GM19193 (cell line): ENCODE results near the gene FOXL2NB.

Source experiments
- POLR2A ChIP-seq: IDR thresholded peaks from 4 replicates; pipeline ENCODE4 v1.6.1; 2011; ENCODE audit not compliant: insufficient read depth, insufficient read length; ENCODE audit errors: extremely low read depth

The FOXL2NB gene

DNA sequence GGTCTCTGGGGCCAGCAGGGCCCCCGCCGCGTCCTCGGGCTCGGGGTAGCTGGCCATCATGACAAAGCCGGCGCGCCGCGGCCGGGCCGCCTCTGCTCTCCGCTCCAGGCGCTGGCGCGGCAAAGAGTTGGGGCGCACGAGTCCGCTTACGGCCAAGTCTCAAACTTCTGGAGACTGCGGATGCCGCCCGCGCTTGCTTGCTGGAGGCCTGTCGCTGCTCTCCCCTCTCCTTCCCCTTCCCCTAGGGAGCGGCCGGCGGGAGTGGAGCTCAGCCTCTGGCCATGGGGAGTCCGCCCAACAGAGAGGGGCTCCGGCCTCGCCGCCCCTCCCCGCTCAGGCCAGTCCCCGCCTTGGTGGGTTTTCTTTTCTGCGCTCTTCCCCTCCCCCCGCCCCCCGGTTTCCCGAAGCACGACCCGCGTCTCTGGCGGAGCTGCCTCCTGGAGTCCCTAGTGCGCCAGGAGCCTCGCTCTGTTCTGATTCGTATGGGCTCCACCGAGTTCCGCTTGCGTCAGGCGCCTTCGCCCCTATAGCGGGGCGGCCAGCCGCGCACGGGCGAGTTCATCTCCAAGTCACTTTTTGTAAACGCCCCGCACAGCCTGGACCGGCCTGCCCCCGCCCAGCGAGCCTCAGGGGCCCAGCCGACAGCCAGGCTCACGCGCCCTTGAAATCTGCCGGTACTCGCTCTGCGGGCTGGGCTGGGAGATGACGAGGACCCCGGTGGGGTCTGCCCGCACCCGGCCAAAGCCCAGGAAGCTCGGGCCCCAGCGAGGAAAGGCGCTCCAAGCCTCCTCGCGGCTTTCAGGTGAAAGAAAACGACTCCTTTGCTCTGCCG, at the start of gene FOXL2NB, which contains the start of gene FOXL2:
Gene FOXL2NB (plus strand): TSS at position 555 of the 832 bp plus-strand sequence. CDS start 148 bp downstream, at position 703.
Gene FOXL2 (minus strand): TSS at position 475 of the 832 bp plus-strand sequence. CDS start 415 bp downstream, at position 60.
- TF ChIP-seq POLR2A: no peak

DNA sequence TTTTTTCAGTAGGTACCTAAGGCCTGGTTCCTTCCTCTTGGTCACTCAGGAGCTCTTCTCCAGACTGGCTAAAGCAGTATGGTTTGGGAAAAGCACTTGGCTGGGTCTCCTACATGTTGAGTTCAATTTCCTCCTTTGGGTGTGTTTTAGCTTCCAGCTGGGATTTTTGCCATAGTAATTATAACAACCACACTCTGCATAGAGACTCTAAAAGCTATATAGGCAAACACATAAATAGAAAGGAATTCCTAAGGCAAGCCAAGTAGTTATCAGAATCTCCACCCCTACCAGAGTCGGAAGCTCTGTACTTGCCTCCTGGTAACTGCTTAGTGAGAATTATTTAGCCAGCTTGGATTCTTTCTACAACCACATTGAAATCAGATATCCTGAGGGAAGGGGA, 48.7 kb upstream of the FOXL2NB start:
- no peak for TF ChIP-seq POLR2A

DNA sequence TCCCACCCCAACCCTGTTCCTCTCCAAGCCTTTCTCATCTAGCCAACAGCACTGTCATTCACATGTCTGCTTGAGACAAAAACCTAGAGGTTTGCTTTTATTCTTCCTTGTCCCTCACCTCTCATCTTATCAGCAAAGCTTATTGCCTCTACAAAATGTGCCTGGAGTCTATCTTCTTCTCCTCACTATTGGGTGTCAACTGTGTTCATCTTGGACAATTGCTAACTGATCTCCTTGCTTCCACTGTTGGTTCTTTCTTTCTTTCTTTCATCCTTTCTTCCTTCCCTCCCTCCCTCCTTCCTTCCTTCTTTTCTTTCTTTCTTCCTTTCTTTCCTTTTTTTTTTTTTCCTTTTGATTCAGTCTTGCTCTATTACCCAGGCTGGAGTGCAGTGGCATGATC, 48.3 kb upstream of the FOXL2NB start:
- no peak for TF ChIP-seq POLR2A

DNA sequence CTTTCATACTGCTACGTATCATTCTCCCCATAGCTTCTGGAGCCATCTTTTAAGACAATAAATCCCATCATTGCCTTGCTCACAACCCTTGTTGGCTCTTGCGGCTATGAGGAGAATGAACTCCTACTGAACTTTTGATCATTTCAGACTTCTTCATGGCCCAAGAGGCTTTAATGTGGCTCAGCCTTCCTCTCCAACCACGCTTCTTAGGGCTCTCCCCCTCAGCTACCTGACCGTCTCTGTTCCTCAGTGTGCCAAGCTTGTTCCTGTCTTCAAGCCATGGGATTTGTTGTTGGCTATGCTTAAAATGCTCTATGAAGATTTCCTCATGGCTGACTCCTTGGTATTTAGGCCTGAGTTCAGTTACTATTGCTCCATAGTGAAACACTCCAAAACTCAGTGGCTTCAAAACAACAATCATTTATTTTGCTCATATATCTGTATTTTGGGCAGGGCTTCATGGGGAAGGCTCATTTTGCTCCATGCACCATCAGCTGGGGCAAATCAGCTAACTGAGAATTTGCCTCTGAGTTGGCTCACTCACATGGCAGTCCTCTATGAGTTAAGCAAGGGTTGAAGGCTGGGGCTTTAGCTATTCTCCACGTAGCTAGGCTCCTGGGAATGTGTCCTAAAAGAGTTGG, 47.5 kb upstream of the FOXL2NB start:
- TF ChIP-seq POLR2A: no peak

DNA sequence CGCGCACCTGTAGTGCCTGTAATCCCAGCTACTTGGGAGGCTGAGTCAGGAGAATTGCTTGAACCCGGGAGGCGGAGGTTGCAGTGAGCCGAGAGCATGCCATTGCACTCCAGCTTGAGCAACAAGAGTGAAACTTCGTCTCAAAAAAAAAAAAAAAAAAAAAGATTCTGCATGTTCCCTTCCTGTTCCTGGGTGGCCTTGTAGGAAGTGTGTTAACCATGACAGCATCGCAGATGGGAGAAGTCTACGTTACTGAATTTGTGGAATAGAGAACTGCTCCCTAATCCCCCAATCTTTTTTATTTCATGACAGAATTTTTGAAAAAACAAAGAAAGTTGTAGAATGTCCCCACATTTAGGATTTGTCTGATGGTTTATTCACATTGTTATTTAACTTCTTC, 45.5 kb upstream of the FOXL2NB start:
- no peak for TF ChIP-seq POLR2A

DNA sequence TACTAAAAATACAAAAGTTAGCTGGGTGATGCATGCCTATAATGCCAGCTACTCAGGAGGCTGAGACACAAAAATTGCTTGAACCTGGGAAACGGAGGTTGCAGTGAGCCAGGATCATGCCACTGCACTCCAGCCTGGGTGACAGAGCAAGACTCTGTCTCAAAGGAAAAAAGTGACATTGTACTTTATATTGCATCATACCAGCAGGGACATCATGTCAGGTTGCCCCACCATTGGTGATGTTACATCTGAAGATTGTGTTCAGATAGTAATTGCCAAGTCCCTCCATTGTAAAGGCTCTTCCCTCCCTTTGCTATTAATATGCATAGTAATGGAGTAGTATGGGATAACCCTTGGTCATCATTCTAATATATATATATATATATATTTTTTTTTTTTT, 44.8 kb upstream of the FOXL2NB start:
- no peak for TF ChIP-seq POLR2A

DNA sequence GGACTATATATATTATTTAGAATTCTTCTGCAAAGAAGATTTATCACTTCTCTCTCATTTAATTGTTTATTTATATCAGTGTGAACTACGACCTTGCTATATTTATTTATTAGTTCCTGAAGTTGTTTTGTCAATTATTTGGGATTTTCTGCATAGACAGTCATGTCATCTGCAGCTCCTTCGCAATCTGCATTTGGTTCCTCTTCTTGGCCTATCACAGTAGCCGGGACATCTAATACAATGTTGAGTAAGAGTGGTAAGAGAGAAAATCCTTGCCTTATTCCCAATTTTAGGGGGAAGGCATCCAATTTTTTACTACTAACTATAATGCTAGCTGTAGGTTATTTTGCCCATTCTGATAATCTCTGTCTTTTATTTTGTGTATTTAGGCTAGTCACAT, 39.5 kb upstream of the FOXL2NB start:
- no peak for TF ChIP-seq POLR2A

DNA sequence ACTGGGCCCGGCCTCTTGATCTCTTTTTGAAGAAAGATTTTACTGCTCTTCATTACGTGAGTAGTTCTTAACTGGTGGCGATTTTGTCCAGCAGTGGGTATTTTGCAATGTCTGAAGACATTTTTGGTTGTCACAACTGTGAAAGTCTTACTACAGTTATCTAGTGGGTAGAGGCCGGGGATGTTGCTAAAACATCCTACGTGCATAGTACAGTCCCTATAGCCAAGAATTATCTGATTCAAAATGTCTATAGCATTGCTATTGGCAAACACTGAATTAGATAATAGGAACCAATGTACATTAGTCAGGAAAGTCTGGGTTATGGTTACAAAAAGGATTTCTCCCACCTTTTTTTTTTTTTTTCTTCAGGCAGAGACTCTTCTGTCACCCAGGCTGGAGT, 38.2 kb upstream of the FOXL2NB start:
- no peak for TF ChIP-seq POLR2A

DNA sequence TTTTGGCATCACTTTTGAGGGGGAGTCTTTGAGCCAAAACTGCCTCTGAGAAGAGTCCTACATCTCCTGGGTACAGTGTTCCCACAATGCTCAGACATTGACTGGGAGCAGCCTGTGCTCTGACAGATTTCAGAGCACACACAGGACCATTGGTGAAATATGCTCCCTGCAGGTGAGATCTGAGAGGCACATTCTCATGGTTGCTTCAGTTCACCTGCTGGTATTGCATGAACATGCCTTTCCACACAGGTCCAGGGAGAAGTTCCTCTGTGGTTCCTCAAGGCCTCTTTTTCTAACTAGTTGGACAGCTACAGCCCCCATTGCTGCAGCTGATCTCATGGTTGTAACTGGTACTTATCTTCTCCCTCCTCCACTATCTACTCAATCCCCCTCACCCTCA, 37.1 kb upstream of the FOXL2NB start:
- no peak for TF ChIP-seq POLR2A

DNA sequence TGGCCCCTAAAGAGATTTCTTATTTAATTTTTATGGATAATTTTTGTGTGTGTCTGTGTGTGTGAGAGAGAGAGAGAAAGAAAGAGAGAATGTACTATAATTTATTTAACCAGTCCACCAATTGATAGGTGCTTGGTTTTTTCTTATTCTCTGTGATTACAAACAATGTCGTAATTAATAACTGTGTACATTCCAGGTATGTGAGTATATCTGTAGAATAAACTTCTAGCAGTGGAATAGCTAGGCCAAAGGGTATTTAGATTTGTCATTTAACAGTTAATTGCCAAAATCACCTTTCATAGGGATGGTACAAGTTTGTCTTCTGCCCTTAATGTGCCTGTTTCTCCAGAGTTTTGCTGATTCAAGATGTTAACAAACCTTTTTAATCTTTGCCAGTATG, 35.4 kb upstream of the FOXL2NB start:
- TF ChIP-seq POLR2A: no peak

DNA sequence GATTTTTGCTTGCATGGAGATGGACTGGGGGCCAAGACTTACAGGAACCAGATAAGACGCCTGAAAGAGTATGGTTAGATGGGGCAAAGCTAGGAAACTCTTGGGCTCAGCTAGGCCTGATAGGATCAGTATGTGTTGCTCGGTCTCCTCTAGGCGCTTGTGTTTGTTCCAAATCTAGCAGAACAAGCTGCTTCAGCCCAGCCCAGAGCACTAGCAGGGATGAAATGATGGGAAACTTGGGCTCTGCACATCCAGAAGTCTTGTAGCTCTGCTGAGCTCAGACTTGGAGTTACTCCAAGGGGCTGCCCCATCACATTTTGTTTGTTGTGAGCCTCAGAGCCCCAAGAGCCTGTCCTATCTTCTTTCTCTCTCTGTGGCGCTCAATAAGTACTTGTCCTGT, 34.8 kb upstream of the FOXL2NB start:
- TF ChIP-seq POLR2A: no peak

DNA sequence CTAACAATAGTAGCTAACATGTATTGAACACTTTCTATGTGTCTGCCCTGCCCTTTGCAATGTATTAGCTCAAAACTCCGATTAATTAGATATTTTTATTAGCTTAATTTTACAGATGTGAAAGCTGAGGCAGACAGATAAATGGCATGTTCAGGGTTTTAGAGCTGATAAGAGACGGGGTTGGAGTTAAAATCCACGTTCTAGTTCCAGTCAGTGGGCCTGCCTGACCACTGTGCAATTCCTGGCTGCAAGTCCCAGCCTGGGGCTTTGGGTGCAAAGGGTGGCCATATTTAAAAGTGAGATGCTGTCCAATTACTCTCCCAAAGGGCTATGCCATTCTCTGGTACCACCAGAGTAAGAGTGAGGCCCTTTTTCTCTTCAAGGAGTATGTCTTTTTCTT, 33.3 kb upstream of the FOXL2NB start:
- no peak for TF ChIP-seq POLR2A

DNA sequence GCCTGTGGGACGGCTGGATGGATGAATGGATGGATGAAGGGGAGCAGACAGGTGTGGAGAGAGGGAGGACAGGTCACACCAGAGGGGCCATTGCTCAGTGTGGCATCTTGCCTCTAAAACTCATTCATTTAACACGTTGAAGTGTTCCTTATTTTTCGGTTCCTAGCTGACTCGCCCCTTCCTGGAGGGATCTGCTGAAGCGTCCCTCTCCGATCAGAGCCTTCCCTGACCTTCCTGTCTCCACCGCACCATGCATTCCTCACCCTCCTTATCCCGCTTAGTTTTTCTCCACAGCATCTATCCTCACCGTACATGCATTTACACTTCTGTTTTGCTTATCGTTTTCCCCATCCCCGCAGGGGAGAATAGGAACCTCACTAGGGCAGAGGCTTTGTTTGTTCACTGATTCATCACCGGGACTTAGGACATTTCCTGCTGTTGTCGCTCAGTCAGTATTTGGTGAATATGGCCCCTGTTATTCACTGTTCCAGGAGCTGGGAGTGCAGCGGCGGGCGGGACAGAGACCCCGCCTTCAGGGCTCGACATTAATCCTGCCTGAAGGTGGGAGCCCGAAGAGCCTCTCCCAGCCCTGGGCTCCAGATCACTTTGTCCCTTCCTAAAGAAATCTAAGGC, 32.0 kb upstream of the FOXL2NB start:
- TF ChIP-seq POLR2A: no peak

DNA sequence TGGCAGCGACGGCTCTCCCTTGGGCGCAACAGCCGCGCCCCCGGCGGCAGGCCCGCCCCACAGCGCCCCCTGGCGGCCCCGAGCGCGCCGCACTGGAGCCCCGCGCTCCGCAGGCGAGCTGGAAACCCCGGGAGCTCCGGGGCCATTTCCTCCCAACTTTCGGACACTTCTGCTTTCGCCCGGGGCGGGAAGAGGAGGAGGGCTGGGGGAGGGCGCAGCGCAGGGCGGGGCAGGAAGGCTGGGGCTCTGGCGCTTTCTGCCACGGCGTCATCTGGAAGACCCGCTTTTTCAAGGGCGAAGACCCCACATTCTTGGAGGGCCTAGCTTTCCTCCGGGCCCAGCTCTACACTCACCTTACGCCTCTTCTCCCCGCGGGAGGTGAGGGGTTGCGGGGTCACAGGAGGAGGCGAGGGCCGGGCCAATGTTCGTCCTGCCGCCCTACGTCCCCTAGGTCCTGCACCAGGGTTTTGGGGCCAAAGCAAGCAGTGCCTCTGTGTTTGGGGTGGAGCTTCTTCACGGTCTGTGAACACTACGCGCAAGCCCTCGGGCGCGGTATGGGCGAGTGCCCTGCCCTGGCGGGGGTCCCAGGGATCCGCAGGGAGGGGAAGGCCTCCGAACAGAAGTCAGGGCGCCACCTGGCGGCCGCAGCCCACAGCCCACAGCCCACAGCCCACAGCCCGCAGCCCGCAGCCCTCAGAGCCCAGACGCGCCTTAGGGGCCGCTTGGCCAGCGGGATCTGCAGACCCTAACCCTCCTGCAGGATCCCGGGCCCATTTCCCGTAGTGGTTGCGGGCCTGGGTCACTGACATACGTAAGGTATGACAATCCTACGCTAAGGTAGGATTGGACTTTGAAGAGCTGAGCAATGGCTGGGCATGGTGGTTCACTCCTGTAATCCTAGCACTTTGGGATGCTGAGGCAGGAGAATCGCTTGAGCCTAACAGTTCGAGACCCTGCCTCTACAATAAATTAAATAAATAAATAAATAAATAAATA, 31.2 kb upstream of the FOXL2NB start:
- TF ChIP-seq POLR2A: no peak
